IPS-15b (cell line): ENCODE data around the gene THAP9.
A peak's percentile ranks its signal among the peaks of the same experiment; 100 is the strongest.

Source experiments
- H3K27me3 ChIP-seq: one replicate; pipeline ENCODE4 v1.6.1; 2013; ENCODE audit warnings: low read length; ENCODE audit not compliant: control insufficient read depth, insufficient read depth
- H3K36me3 ChIP-seq: one replicate; pipeline ENCODE4 v1.6.1; 2013; ENCODE audit warnings: low read length; ENCODE audit not compliant: control insufficient read depth, insufficient read depth
- H3K4me1 ChIP-seq: one replicate; pipeline ENCODE4 v1.6.1; 2013; ENCODE audit warnings: mild to moderate bottlenecking, low read length; ENCODE audit not compliant: control insufficient read depth, insufficient read depth
- H3K4me3 ChIP-seq: one replicate; pipeline ENCODE4 v1.5.1; 2013; ENCODE audit warnings: low read depth, low read length
- H3K9ac ChIP-seq: one replicate; pipeline ENCODE4 v1.6.1; 2013; ENCODE audit warnings: low read depth, mild to moderate bottlenecking, low read length
- H3K9me3 ChIP-seq: one replicate; pipeline ENCODE4 v1.6.1; 2013; ENCODE audit warnings: mild to moderate bottlenecking, low read length; ENCODE audit not compliant: control insufficient read depth, insufficient read depth

THAP9 gene

GRCh38 chr4:82885410-82885809, 15.1 kb upstream of the THAP9 start:
- no peak overlapping the region for H3K4me3 ChIP-seq
- no peak overlapping the region for H3K9ac ChIP-seq
- no peaks in the 10 kb centered on the region for H3K27me3 ChIP-seq
- peaks cover 3% of the 10 kb centered on the region for H3K4me1 ChIP-seq
- no peaks in the 10 kb centered on the region for H3K9me3 ChIP-seq
- peaks cover 2% of the 10 kb centered on the region for H3K36me3 ChIP-seq

GRCh38 chr4:82886147-82886942, 14.2 kb upstream of the THAP9 start:
- Histone ChIP-seq H3K4me3 (no peak overlapping the region), H3K4me1 (peaks cover 3% of the 10 kb centered on the region), H3K9ac (no peak overlapping the region), H3K27me3 (no peaks in the 10 kb centered on the region), H3K9me3 (no peaks in the 10 kb centered on the region), H3K36me3 (no peaks in the 10 kb centered on the region)

GRCh38 chr4:82889287-82889686, 11.2 kb upstream of the THAP9 start:
- H3K4me1 ChIP-seq: peaks cover 3% of the 10 kb centered on the region
- H3K36me3 ChIP-seq: peaks cover 7% of the 10 kb centered on the region
- peak overlapping the region; percentile 98 for H3K9ac ChIP-seq
- no peaks in the 10 kb centered on the region for H3K9me3 ChIP-seq
- H3K4me3 ChIP-seq: peak overlapping the region; percentile 96
- no peaks in the 10 kb centered on the region for H3K27me3 ChIP-seq

- H3K4me1 ChIP-seq: peaks cover 3% of the 10 kb centered on the region
- peak overlapping the region; percentile 98 for H3K9ac ChIP-seq
- H3K27me3 ChIP-seq: no peaks in the 10 kb centered on the region
- H3K9me3 ChIP-seq: no peaks in the 10 kb centered on the region
- peaks cover 13% of the 10 kb centered on the region for H3K36me3 ChIP-seq
- H3K4me3 ChIP-seq: peak overlapping the region; percentile 96
Observed at GRCh38 chr4:82890528-82890900, 10.0 kb upstream of the THAP9 start.

GRCh38 chr4:82890901-82891706, 9.4 kb upstream of the THAP9 start, which contains the start of gene SEC31A:
Gene SEC31A, minus strand, starts transcription at chr4:82891153. Its CDS starts 9,217 bp downstream, at chr4:82881936.
- H3K27me3 ChIP-seq: no peaks in the 10 kb centered on the region
- H3K9ac ChIP-seq: peak within 1 kb of the TSS; percentile 98
- H3K9me3 ChIP-seq: no peaks in the 10 kb centered on the region
- H3K36me3 ChIP-seq: peaks cover 13% of the 10 kb centered on the region
- peaks cover 3% of the 10 kb centered on the region for H3K4me1 ChIP-seq
- H3K4me3 ChIP-seq: peak within 1 kb of the TSS; percentile 96

- Histone ChIP-seq H3K4me3 (peak overlapping the region; percentile 96), H3K4me1 (peaks cover 3% of the 10 kb centered on the region), H3K9ac (peak overlapping the region; percentile 94), H3K9me3 (no peaks in the 10 kb centered on the region), H3K36me3 (peaks cover 13% of the 10 kb centered on the region), H3K27me3 (no peaks in the 10 kb centered on the region)
Observed at GRCh38 chr4:82891707-82892466, 8.6 kb upstream of the THAP9 start.

GRCh38 chr4:82892467-82892802, 8.1 kb upstream of the THAP9 start:
- Histone ChIP-seq H3K4me3 (peak overlapping the region; percentile 96), H3K9ac (no peak overlapping the region), H3K36me3 (peaks cover 13% of the 10 kb centered on the region)

GRCh38 chr4:82893942-82894341, 6.6 kb upstream of the THAP9 start:
- no peaks in the 10 kb centered on the region for H3K9me3 ChIP-seq
- H3K27me3 ChIP-seq: no peaks in the 10 kb centered on the region
- H3K4me3 ChIP-seq: no peak overlapping the region
- H3K36me3 ChIP-seq: peaks cover 13% of the 10 kb centered on the region
- no peak overlapping the region for H3K9ac ChIP-seq
- no peaks in the 10 kb centered on the region for H3K4me1 ChIP-seq

More at GRCh38 chr4:82892467-82892802, 8.1 kb upstream of the THAP9 start:
- Histone ChIP-seq H3K9me3 (no peaks in the 10 kb centered on the region), H3K4me1 (peaks cover 3% of the 10 kb centered on the region), H3K27me3 (no peaks in the 10 kb centered on the region)

- no peak overlapping the region for H3K9ac ChIP-seq
- peaks cover 13% of the 10 kb centered on the region for H3K36me3 ChIP-seq
- no peak overlapping the region for H3K4me3 ChIP-seq
- no peaks in the 10 kb centered on the region for H3K9me3 ChIP-seq
- no peaks in the 10 kb centered on the region for H3K4me1 ChIP-seq
- H3K27me3 ChIP-seq: no peaks in the 10 kb centered on the region
Observed at GRCh38 chr4:82896755-82897154, 3.8 kb upstream of the THAP9 start.

- Histone ChIP-seq H3K9ac (peak overlapping the region; percentile 80), H3K27me3 (no peaks in the 10 kb centered on the region), H3K4me3 (peak overlapping the region; percentile 96), H3K9me3 (no peaks in the 10 kb centered on the region), H3K4me1 (no peaks in the 10 kb centered on the region), H3K36me3 (peaks cover 13% of the 10 kb centered on the region)
Observed at GRCh38 chr4:82898322-82899243, 2.0 kb upstream of the THAP9 start.
